GM19455 (cell line): Measurements from ENCODE around the gene STK17B.
"Not testable (repeated sequence)": the region's sequence is repeated elsewhere in the genome, so short reads cannot be mapped to it uniquely, and the experiment has no call there.

ENCODE experiments used
- ATAC-seq: cut with Tn5 transposase; IDR thresholded peaks from one replicate; pipeline ENCODE4 v1.9.1; 2021; ENCODE audit not compliant: unreplicated experiment

Gene STK17B

GRCh38 chr2:196171248-196171871 lies at the start of gene STK17B:
Gene STK17B (minus strand): TSS chr2:196171578. CDS start chr2:196163383, 8,195 bp downstream.
- peak; percentile 50 for ATAC-seq

- no peak for ATAC-seq
These were observed 49.3 kb upstream of the STK17B start for GRCh38 chr2:196220671-196221070.

GRCh38 chr2:196219671-196220070 lies 48.3 kb upstream of the STK17B start:
- no peak for ATAC-seq

- ATAC-seq: no peak
These were observed 46.7 kb upstream of the STK17B start for GRCh38 chr2:196218106-196218505.

GRCh38 chr2:196217116-196217515 lies 45.7 kb upstream of the STK17B start:
- no peak for ATAC-seq

GRCh38 chr2:196215376-196215775 lies 44.0 kb upstream of the STK17B start:
- no peak for ATAC-seq

- ATAC-seq: no peak
These were observed 42.8 kb upstream of the STK17B start for GRCh38 chr2:196214156-196214555.

GRCh38 chr2:196213252-196213980 lies 42.0 kb upstream of the STK17B start:
- no peak for ATAC-seq

- ATAC-seq: no peak
These were observed 37.5 kb upstream of the STK17B start for GRCh38 chr2:196208915-196209314.

GRCh38 chr2:196206804-196207203 lies 35.4 kb upstream of the STK17B start:
- no peak for ATAC-seq

GRCh38 chr2:196205881-196206435 lies 34.6 kb upstream of the STK17B start:
- no peak for ATAC-seq

- ATAC-seq: no peak
These were observed 33.8 kb upstream of the STK17B start for GRCh38 chr2:196205011-196205766.

GRCh38 chr2:196201229-196202009 lies 30.0 kb upstream of the STK17B start:
- no peak for ATAC-seq

GRCh38 chr2:196200557-196200956 lies 29.2 kb upstream of the STK17B start:
- ATAC-seq: peak; percentile 99

- ATAC-seq: no peak
These were observed 24.4 kb upstream of the STK17B start for GRCh38 chr2:196195758-196196157.

GRCh38 chr2:196195302-196195701 lies 23.9 kb upstream of the STK17B start:
- no peak for ATAC-seq

GRCh38 chr2:196191541-196191940 lies 20.2 kb upstream of the STK17B start:
- ATAC-seq: no peak

GRCh38 chr2:196187898-196188458 lies 16.6 kb upstream of the STK17B start:
- ATAC-seq: no peak

- ATAC-seq: not testable (repeated sequence)
These were observed 15.9 kb upstream of the STK17B start for GRCh38 chr2:196187175-196187700.

GRCh38 chr2:196186266-196186980 lies 15.0 kb upstream of the STK17B start:
- no peak for ATAC-seq
